H1 (cell line): ENCODE data around the gene NLRC3. TPM values are rescaled to one million over a fixed set of nuclear protein-coding genes. Genes with fewer than 3 reads are reported as not detected.

Experiments
- CTCF ChIA-PET: fragments of 300-600 bp; sonication (Branson Sonifier 250); formaldehyde crosslinking; loops from one replicate; lab custom pipeline; 2021; ENCODE audit not compliant: partially characterized antibody; lab: Charles Lee
- POLR2A ChIA-PET: fragments of 300-600 bp; sonication (Branson Sonifier 250); formaldehyde crosslinking; loops from one replicate; lab custom pipeline; 2021; ENCODE audit warnings: inconsistent platforms; ENCODE audit not compliant: partially characterized antibody; lab: Charles Lee
- DNase-seq, 2 experiments: peaks; one replicate each; pipeline versions ENCODE4 v3.0.0 to v3.0.0-alpha.2; 2010 to 2022; ENCODE audit warnings: low spot score in 2 of 2, low read depth in 1 of 2, mixed read lengths in 1 of 2
- FAIRE-seq: peaks from 2 replicates; lab custom pipeline; 2011; peaks lifted over from hg19 to GRCh38; lab: Jason Lieb, UNC
- H2AFZ ChIP-seq: 2 replicates; pipeline ENCODE4 v1.8.1; 2012; ENCODE audit warnings: low read length, inconsistent platforms
- H2AK5ac ChIP-seq: 2 replicates; pipeline ENCODE4 v1.6.1; 2013; ENCODE audit warnings: low read depth, low read length
- H2BK120ac ChIP-seq: replicated peaks from 2 replicates; pipeline ENCODE3; 2013; ENCODE audit warnings: low read depth, low read length, inconsistent platforms
- H2BK12ac ChIP-seq: 2 replicates; pipeline ENCODE4 v1.6.1; 2013; ENCODE audit warnings: low read depth, low read length
- H2BK15ac ChIP-seq: 2 replicates; pipeline ENCODE4 v1.6.1; 2013; ENCODE audit warnings: low read length
- H2BK20ac ChIP-seq: 2 replicates; pipeline ENCODE4 v1.6.1; 2013; ENCODE audit warnings: low read length
- H2BK5ac ChIP-seq: 2 replicates; pipeline ENCODE4 v1.6.1; 2013; ENCODE audit warnings: low read depth, low read length
- H3K14ac ChIP-seq: 2 replicates; pipeline ENCODE4 v1.6.1; 2013; ENCODE audit warnings: inconsistent platforms; ENCODE audit not compliant: insufficient read length
- H3K18ac ChIP-seq: 2 replicates; pipeline ENCODE4 v1.6.1; 2013; ENCODE audit warnings: low read length; ENCODE audit errors: extremely low read depth
- H3K23ac ChIP-seq: 2 replicates; pipeline ENCODE4 v1.6.1; 2013; ENCODE audit warnings: inconsistent platforms; ENCODE audit not compliant: insufficient read length
- H3K23me2 ChIP-seq: 2 replicates; pipeline ENCODE4 v1.6.1; 2013; ENCODE audit warnings: low read depth, low read length
- H3K27ac ChIP-seq: 2 replicates; pipeline ENCODE4 v1.6.1; 2011; ENCODE audit warnings: low read depth, low read length, inconsistent platforms
- H3K27me3 ChIP-seq, 4 experiments: replicated peaks in 1 of 4; 1 replicate in 1 of 4; 2 replicates in 3 of 4; pipeline versions ENCODE4 v1.6.1 to v1.8.1; 2011 to 2013; ENCODE audit warnings: low read length in 3 of 4, mild to moderate bottlenecking in 3 of 4, inconsistent platforms in 2 of 4, mixed read lengths in 2 of 4, moderate library complexity in 1 of 4; ENCODE audit not compliant: control insufficient read depth in 3 of 4, insufficient read depth in 3 of 4; ENCODE audit errors: extremely low read depth in 1 of 4
- H3K36me3 ChIP-seq, 4 experiments: 2 replicates each; pipeline versions ENCODE4 v1.6.1 to v1.8.1; 2011 to 2013; ENCODE audit warnings: mild to moderate bottlenecking in 4 of 4, low read length in 3 of 4, moderate library complexity in 2 of 4, control low read depth in 1 of 4, inconsistent platforms in 1 of 4; ENCODE audit not compliant: insufficient read depth in 4 of 4, control insufficient read depth in 2 of 4
- H3K4ac ChIP-seq: replicated peaks from 2 replicates; pipeline ENCODE3; 2013; ENCODE audit warnings: low read length, low read depth, mixed read lengths, inconsistent platforms; ENCODE audit not compliant: insufficient read length
- H3K4me1 ChIP-seq, 4 experiments: replicated peaks in 1 of 4; 1 replicate in 1 of 4; 2 replicates in 3 of 4; pipeline versions ENCODE4 v1.6.1 to v1.8.1; 2011 to 2013; ENCODE audit warnings: low read length in 3 of 4, inconsistent platforms in 2 of 4, mixed read lengths in 1 of 4; ENCODE audit not compliant: insufficient read depth in 4 of 4, control insufficient read depth in 3 of 4
- H3K4me2 ChIP-seq, 2 experiments: 2 replicates each; pipeline versions ENCODE4 v1.6.1 to v1.8.1; 2011 to 2013; ENCODE audit warnings: low read depth in 2 of 2, low read length in 2 of 2, control low read depth in 1 of 2, inconsistent platforms in 1 of 2, mild to moderate bottlenecking in 1 of 2; ENCODE audit not compliant: insufficient read depth in 1 of 2
- H3K4me3 ChIP-seq, 4 experiments: fragments of 200-600, 300-600 bp in 1 of 4; sonication (generic), shearing (Covaris generic), sonication (Bioruptor Twin) in 1 of 4; 2 replicates each; pipeline versions ENCODE4 v1.5.1 to v1.8.1; 2011 to 2016; ENCODE audit warnings: low read length in 4 of 4, low read depth in 3 of 4, control low read depth in 2 of 4, inconsistent platforms in 2 of 4, mild to moderate bottlenecking in 2 of 4, mixed read lengths in 1 of 4, moderate library complexity in 1 of 4; ENCODE audit not compliant: insufficient read depth in 2 of 4; ENCODE audit errors: extremely low read depth in 1 of 4
- H3K56ac ChIP-seq: replicated peaks from 2 replicates; pipeline ENCODE3; 2013; ENCODE audit warnings: low read depth, mild to moderate bottlenecking, mixed read lengths, low read length, inconsistent platforms; ENCODE audit not compliant: insufficient read length
- H3K79me1 ChIP-seq: 2 replicates; pipeline ENCODE4 v1.6.1; 2013; ENCODE audit warnings: low read depth, low read length, control low read depth
- H3K79me2 ChIP-seq, 2 experiments: 2 replicates each; pipeline versions ENCODE4 v1.6.1 to v1.8.1; 2012 to 2013; ENCODE audit warnings: low read length in 2 of 2, mild to moderate bottlenecking in 2 of 2, inconsistent platforms in 1 of 2; ENCODE audit not compliant: insufficient read depth in 2 of 2, control insufficient read depth in 1 of 2
- H3K9ac ChIP-seq, 4 experiments: replicated peaks in 1 of 4; 1 replicate in 1 of 4; 2 replicates in 3 of 4; pipeline versions ENCODE4 v1.6.1 to v1.8.1; 2011 to 2013; ENCODE audit warnings: low read depth in 3 of 4, low read length in 3 of 4, control low read depth in 2 of 4, mild to moderate bottlenecking in 2 of 4, moderate library complexity in 2 of 4, inconsistent platforms in 1 of 4; ENCODE audit errors: extremely low read depth in 1 of 4
- H3K9me3 ChIP-seq, 2 experiments: 2 replicates each; pipeline versions ENCODE4 v1.6.1 to v1.8.1; 2012 to 2013; ENCODE audit warnings: mild to moderate bottlenecking in 2 of 2, moderate library complexity in 2 of 2, control low read depth in 1 of 2, inconsistent platforms in 1 of 2, low read depth in 1 of 2, low read length in 1 of 2, mixed read lengths in 1 of 2; ENCODE audit not compliant: insufficient read depth in 2 of 2
- H4K20me1 ChIP-seq, 2 experiments: replicated peaks in 1 of 2; 2 replicates each; pipeline versions ENCODE3 to v1.8.1; 2011 to 2013; ENCODE audit warnings: inconsistent platforms in 2 of 2, low read length in 2 of 2, mild to moderate bottlenecking in 1 of 2; ENCODE audit not compliant: insufficient read depth in 2 of 2, control insufficient read depth in 1 of 2
- H4K5ac ChIP-seq: 2 replicates; pipeline ENCODE4 v1.6.1; 2013; ENCODE audit warnings: low read length, low read depth, mixed read lengths, inconsistent platforms; ENCODE audit not compliant: insufficient read length
- H4K8ac ChIP-seq: 2 replicates; pipeline ENCODE4 v1.8.0; 2013; ENCODE audit warnings: mild to moderate bottlenecking, moderate library complexity, low read length, inconsistent platforms; ENCODE audit not compliant: insufficient read depth; ENCODE audit errors: extremely low read depth
- H4K91ac ChIP-seq: replicated peaks from 2 replicates; pipeline ENCODE3; 2013; ENCODE audit warnings: low read length, mixed read lengths, inconsistent platforms; ENCODE audit not compliant: insufficient read length
- BACH1 ChIP-seq: IDR thresholded peaks from 2 replicates; pipeline ENCODE4 v1.6.1; 2012; ENCODE audit warnings: low read length, improper control_type of control experiment
- JUN ChIP-seq: IDR thresholded peaks from 2 replicates; pipeline ENCODE4 v1.6.1; 2011; ENCODE audit warnings: low read depth, mild to moderate bottlenecking, improper control_type of control experiment, low read length
- KDM4A ChIP-seq: IDR thresholded peaks from one replicate; pipeline ENCODE4 v1.7.1; 2012; ENCODE audit warnings: low read depth, mild to moderate bottlenecking, moderate library complexity, low read length, inconsistent platforms; ENCODE audit not compliant: severe bottlenecking
- RAD21 ChIP-seq, 2 experiments: IDR thresholded peaks in 1 of 2; conservative IDR thresholded peaks in 1 of 2; 2 replicates each; pipeline ENCODE4 v1.6.1; 2011; ENCODE audit warnings: low read depth in 2 of 2, low read length in 2 of 2, improper control_type of control experiment in 1 of 2, inconsistent platforms in 1 of 2, mild to moderate bottlenecking in 1 of 2, moderate library complexity in 1 of 2
- SIRT6 ChIP-seq: IDR thresholded peaks from one replicate; pipeline ENCODE4 v1.7.1; 2012; ENCODE audit warnings: low read length, inconsistent platforms
- SUZ12 ChIP-seq: fragments of 200-600 bp; sonication (generic); IDR thresholded peaks from 2 replicates; pipeline ENCODE4 v1.6.1; 2012; ENCODE audit warnings: mild to moderate bottlenecking, inconsistent platforms, low read length, moderate library complexity, mixed read lengths
- TAF1 ChIP-seq: IDR thresholded peaks from 2 replicates; pipeline ENCODE4 v1.6.1; 2011; ENCODE audit warnings: mild to moderate bottlenecking, low read depth, low read length
- TAF7 ChIP-seq: optimal IDR thresholded peaks from 2 replicates; pipeline ENCODE3; 2011; ENCODE audit warnings: low read depth, mild to moderate bottlenecking, inconsistent platforms, low read length, moderate library complexity, borderline replicate concordance
- WGBS, 2 experiments: shearing (Covaris generic) in 1 of 2; methylation state at CpG; one replicate each; pipeline versions ENCODE4 v1.1.6 to v1.1.7; 2013 to 2015; ENCODE audit warnings: low lambda C conversion rate in 2 of 2, mixed read lengths in 2 of 2, inconsistent platforms in 1 of 2, low coverage in 1 of 2, missing lambda C conversion rate in 1 of 2; ENCODE audit not compliant: insufficient replicate concordance in 2 of 2, insufficient coverage in 1 of 2, insufficient read length in 1 of 2; ENCODE audit errors: extremely low coverage in 1 of 2, missing lambda C conversion rate in 1 of 2; 5-methylcytosine and 5-hydroxymethylcytosine counted together
- polyA plus RNA-seq, 7 experiments: library from polyadenylated mRNA; depleted of rRNA in 3 of 7; stranded (reverse) in 5 of 7; unstranded in 2 of 7; fragments of >200 nt in 5 of 7; fragments of 200-250 nt in 2 of 7; gene quantifications; 1 replicate in 5 of 7; 2 replicates in 1 of 7; 4 replicates in 1 of 7; pipeline versions ENCODE4 v1.2.1 to v1.2.3, GENCODE V29; 2011 to 2013; ENCODE audit warnings: missing spikeins in 2 of 7, mixed read lengths in 2 of 7
- total RNA-seq: library from RNA; stranded (reverse); fragmentation: NEBNext Ultra II Directional; extraction: Animal tissue kit (Norgen Biotek cat#: 25700); gene quantifications from 2 replicates; pipeline ENCODE4 v1.2.1, GENCODE V29; 2021
- TF ChIP-seq, protein P1 (sequence below): IDR thresholded peaks from 2 replicates; pipeline ENCODE4 v1.6.1; 2012; ENCODE audit warnings: inconsistent platforms
- TF ChIP-seq, protein P2 (sequence below): IDR thresholded peaks from 2 replicates; pipeline ENCODE4 v1.6.1; 2011; ENCODE audit warnings: low read length, improper control_type of control experiment

NLRC3 gene
- total and polyA plus RNA-seq, 2 of the 8 experiments (the other 6 are each of a cell fraction or from before 2014, with no cell fraction given): 0.18 to 0.20 TPM

GRCh38 chr16:3609895-3610697, 32.9 kb upstream of the NLRC3 start:
- no peak for DNase-seq
- H3K27ac ChIP-seq: no peak overlapping the region
- WGBS, 2 experiments: 85% methylated on average over 14 of the region's 14 CpGs; no CpG with 5 or more reads in 1 of the 2 experiments
- H2AK5ac ChIP-seq: no peak overlapping the region
- H4K5ac ChIP-seq: no peak overlapping the region
- peaks cover 6% of the 10 kb centered on the region; the same call in 1 of the 2 replicates for H3K23me2 ChIP-seq
- no peak overlapping the region for H4K8ac ChIP-seq
- H2BK120ac ChIP-seq: no peak overlapping the region
- peaks cover 0 to 3% (median 0%) of the 10 kb centered on the region in 4 experiments; a peak in 1 of 7 replicates for H3K27me3 ChIP-seq
- H2BK20ac ChIP-seq: no peak overlapping the region
- peaks cover 0 to 6% (median 0%) of the 10 kb centered on the region in 4 experiments; a peak in 3 of 8 replicates for H3K36me3 ChIP-seq
- H3K4me1 ChIP-seq: peaks cover 0 to 4% (median 0%) of the 10 kb centered on the region in 4 experiments; a peak in 3 of 7 replicates
- H3K23ac ChIP-seq: no peak overlapping the region
- H3K79me2 ChIP-seq: peaks cover 8 to 29% of the 10 kb centered on the region in 2 experiments
- no peak overlapping the region for H4K91ac ChIP-seq
- H2BK15ac ChIP-seq: no peak overlapping the region
- POLR2A ChIA-PET: no interaction called here
- no peak overlapping the region for H3K56ac ChIP-seq
- H3K14ac ChIP-seq: no peak overlapping the region
- no peak overlapping the region for H2BK12ac ChIP-seq
- peak overlapping the region in 2 of 4 experiments; percentile 10 to 28; a peak in 2 of 7 replicates for H3K9ac ChIP-seq
- no peak overlapping the region for H3K18ac ChIP-seq
- no peak overlapping the region for H2BK5ac ChIP-seq
- H2AFZ ChIP-seq: no peak overlapping the region
- no peaks in the 10 kb centered on the region for H3K9me3 ChIP-seq
- peaks cover 0 to 2% of the 10 kb centered on the region in 2 experiments for H4K20me1 ChIP-seq
- H3K4me2 ChIP-seq: peak overlapping the region; percentile 91 to 98
- CTCF ChIA-PET: interaction anchor here (1.1 kb wide), 1 partner anchor 100 kb away, joined by 3 read pairs; no protein-coding TSS in a partner anchor
- H3K4ac ChIP-seq: no peak overlapping the region
- peak overlapping the region; percentile 77 to 99 (median 80); a peak in 7 of 8 replicates for H3K4me3 ChIP-seq
- FAIRE-seq: no peak
- H3K79me1 ChIP-seq: peaks cover 4% of the 10 kb centered on the region; the same call in 1 of the 2 replicates
- TF ChIP-seq SUZ12: no peak
- TF ChIP-seq, protein P1, sequence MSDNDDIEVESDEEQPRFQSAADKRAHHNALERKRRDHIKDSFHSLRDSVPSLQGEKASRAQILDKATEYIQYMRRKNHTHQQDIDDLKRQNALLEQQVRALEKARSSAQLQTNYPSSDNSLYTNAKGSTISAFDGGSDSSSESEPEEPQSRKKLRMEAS: no peak
- no peak for TF ChIP-seq JUN
- TF ChIP-seq KDM4A: no peak
- no peak for TF ChIP-seq RAD21 (IDR thresholded peaks at IDR 0.05 in 1 of 2, conservative IDR thresholded peaks at IDR 0.05 in 1 of 2; ENCODE audit: low read depth in 2 of 2, low read length in 2 of 2)
- TF ChIP-seq BACH1: no peak
- no peak for TF ChIP-seq SIRT6
- TF ChIP-seq TAF1: no peak
- TF ChIP-seq, protein P2, sequence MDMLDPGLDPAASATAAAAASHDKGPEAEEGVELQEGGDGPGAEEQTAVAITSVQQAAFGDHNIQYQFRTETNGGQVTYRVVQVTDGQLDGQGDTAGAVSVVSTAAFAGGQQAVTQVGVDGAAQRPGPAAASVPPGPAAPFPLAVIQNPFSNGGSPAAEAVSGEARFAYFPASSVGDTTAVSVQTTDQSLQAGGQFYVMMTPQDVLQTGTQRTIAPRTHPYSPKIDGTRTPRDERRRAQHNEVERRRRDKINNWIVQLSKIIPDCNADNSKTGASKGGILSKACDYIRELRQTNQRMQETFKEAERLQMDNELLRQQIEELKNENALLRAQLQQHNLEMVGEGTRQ: no peak
- TF ChIP-seq TAF7: no peak
